ENCODE data around the gene MXRA8.
"Not testable (repeated sequence)": the region's sequence is repeated elsewhere in the genome, so short reads cannot be mapped to it uniquely, and the experiment has no call there.

Gene MXRA8

DNA sequence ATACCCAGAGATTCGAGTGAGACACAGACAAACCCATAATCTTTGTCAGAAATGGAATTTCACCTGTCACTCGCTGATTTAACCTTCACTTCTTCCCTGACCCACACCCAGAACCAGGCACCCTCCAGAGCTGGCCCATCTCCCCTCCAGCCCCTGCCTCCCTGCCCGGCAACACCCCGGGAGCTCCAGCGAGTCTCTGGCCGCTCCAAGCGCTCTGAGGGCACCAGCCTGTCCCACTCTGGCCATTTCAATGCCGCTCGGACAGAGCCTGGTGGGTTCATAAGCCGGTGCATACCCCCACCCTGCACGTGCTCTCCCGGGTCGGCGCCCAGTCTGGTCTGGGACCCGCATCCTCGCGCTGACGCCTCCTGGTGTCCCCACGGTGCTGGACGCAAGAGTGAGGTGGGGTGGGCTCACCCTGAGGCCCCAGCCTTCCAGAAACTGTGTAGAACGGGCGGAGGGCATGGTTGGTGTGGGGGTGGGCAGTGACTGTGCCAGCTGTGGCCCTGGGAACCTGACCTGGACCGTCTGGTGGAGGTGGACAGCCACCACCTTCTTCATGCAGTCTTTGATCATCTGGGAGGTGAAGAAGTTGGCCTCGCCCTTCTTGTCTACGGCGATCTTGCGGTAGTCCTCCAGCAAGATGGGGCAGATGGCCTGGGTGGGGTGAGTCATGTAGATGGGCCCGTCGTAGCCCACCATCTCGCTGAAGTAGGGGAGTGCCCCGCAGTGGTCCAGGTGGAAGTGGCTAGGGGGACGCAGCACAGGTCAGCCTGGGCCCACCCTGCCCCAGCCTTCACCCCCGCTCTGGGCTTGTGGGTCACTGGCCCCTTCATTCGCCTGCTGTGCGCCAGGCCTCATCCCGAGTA lies 39.3 kb downstream of the MXRA8 start:
- no peak for DNase-seq

DNA sequence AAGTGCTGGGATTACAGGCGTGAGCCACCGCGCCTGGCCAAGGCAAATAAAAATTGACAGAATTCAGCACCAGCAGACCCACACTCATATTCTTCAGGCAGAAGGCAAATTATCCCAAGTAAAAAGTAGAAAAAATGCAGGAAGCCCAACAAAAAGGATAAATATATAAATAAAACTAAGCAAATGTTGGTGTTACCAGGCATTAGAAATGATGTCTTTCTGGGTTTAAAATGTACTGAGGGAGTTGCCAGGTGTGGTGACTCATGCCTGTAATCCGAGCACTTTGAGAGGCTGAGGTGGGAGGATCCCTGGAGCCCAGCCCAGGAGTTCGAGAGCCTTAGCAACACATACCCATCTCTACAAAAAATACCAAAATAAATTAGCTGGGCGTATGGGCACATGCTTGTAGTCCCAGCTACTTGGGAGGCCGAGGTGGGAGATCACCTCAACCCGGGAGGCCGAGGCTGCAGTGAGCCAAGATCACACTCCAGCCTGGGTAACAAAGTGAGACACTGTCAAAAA lies 40.2 kb downstream of the MXRA8 start:
- DNase-seq: peak; percentile 97

DNA sequence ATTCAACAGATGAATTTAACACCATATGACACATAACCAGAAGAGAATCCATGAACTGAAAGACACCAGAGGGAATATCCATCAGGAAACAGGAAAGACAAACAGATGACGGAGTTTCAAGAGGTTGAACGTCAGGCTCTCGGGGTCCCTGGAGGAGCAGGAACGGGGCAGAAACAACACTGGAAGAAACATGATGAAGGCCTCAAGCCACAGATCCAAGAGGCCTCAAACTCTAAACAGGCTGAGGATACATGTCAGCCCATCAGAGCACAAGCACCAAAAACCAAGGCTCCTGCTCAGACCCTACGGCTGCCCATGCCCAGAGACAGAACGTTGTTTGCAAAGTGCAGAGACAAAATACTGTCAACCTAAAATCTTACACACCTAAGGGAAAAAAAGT lies 40.9 kb downstream of the MXRA8 start:
- DNase-seq: no peak

DNA sequence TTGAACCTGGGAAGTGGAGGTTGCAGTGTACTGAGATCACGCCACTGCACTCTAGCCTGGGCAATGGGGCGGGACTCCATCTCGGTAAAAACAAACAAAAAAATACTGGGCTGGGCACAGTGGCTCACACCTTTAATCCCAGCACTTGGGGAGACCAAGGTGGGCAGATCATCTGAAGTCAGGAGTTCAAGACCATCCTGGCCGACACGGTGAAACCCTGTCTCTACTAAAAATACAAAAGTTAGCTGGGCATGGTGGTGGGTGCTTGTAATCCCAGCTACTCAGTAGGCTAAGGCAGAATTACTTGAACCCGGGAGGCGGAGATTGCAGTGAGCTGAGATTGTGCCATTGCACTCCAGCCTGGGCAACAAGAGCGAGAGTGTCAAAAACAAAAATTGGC lies 42.2 kb downstream of the MXRA8 start:
- DNase-seq: not testable (repeated sequence)

DNA sequence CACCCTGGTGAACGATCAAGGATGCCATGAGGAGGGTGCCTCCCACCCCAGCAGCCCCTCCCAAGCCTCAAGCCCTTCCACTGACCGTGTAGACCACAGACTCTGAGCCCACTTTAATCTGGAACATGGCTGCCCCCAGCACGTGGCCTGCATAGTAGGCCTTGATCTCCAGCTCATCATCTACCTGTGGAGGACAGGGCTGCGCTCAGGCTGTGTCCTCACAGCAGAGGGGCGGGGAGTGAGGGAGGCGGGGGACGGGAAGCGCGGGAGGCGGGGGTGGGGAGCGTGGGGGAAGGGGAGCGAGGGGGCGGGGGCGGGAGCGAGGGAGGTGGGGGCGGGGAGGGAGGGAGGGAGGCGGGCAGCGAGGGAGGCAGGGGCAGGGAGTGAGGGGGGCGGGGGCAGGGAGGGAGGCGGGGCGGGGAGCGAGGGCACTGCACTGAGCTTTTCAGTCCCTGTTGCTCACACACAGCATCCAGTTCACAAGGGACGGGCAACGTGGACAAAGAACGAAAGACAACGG lies 42.9 kb downstream of the MXRA8 start:
- DNase-seq: no peak

DNA sequence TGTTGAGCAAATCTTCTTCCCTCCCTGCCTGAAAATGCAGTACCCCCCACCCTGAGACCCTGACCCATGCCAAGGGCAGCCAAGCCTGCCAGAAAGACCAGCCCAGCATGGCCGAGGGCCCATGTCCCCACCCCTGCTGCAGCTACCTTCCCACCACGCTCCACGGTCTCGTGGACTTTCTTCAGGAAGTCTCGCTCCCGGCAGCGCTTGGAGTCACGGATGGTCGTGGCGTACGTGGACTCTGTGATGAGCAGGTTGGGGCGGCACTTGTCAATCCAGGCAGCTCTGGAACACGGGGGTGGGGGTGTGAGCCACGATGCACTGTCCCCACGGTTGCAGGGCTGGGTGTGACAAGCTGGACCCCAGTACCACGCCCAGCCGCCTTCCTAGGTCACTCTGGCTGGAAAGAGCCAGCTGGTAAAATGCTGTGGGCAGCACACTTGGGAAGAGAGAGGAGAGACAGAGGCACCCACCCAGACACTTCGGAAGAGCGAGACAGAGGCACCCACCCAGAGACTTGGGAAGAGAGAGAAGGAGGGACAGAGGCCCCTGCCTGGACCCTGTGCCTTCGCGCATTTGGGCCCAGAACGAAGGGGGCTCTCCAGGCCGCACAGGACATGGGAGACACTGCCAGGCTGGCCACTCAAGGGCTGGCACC lies 43.5 kb downstream of the MXRA8 start:
- DNase-seq: no peak

DNA sequence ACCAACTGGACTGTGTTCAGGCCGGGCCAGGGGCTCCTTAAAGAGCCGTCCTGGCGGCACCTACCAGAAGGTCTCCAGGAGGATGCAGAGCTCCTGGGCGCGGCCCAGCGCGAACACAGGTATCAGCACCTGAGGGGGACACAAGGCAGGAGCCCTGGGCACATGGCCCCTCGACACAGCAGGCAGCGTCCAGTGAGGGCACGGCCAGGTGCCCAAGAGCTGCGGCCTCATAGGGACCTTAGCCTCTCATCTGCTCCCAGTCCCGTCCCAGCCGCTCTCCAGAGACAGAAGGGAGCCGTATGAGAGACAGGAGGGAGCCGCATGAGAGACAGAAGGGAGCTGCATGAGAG lies 44.1 kb downstream of the MXRA8 start:
- no peak for DNase-seq

DNA sequence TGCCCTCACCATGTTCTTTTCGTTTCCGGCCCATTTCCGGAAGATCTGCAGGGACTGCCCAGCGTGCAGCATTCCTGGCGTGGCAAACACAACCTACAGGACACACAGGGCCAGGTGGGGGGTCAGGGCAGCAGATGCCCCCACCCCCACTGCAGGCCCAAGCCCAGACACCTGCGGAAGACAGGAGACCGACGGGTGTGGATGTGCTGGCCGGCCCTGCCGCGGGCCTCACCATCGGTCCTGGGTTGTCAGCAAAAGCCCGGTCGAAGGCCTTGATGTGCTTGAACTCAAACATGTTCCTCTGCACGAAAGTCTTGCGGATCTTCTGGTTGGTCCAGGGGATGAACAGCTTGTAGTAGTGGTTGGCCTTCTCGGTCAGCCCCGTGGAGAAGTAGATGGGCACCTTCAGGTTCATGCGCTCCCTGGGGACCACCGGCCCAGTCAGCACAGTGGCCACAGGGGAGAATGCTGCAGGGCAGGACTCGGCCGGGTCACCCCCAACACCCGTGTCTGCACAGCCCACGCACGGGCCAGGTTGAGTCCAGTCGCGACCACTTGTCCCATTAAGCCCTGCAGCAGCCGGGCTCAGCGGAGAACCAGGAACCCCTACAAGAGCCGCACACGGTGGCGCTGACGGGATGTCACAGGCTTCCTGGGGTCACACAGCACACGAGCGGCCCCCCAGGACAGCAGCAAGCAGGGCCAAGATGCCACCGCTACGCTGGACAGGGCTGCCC lies 44.7 kb downstream of the MXRA8 start:
- DNase-seq: no peak

DNA sequence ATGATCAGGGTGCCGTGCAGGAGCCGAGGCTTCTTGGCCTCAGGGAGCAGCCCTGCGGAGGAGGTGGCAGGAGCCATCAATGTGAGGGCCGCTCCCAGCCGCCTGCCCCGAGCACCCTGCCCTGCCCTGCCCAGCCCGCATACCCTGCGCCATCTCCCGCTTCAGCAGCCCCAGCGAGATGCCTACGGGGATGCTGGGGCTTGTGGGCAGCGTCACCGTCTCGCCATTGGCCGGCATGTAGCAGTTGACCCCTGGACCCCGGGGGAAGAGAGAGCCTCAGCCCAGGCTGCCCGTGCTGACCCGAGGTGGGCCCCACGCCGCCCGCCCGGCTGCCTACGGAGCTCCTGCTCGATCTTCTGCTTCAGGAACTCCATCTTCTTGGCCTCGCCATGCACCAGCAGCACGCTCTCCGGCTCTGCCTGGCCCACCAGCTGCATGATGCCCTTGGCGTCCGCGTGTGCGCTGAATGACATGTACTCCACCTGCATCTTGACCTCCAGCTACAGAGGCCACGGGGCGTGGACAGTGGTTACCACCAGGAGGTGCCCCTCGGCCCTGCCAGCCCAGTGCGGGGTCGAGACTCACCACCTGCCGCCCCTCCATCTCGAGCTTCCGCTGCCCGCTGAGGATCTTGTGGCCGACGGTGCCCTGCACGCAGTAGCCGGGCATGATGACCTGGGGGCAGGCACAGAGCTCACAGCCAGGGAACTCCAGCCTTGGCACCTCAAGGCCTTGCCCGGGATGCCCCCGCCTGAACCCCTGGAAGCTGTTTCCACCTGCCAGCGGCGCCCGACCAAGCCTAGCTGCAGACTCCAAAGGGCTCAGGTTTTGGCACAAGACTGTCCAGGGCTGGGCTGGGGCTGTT lies 45.7 kb downstream of the MXRA8 start:
- no peak for DNase-seq

DNA sequence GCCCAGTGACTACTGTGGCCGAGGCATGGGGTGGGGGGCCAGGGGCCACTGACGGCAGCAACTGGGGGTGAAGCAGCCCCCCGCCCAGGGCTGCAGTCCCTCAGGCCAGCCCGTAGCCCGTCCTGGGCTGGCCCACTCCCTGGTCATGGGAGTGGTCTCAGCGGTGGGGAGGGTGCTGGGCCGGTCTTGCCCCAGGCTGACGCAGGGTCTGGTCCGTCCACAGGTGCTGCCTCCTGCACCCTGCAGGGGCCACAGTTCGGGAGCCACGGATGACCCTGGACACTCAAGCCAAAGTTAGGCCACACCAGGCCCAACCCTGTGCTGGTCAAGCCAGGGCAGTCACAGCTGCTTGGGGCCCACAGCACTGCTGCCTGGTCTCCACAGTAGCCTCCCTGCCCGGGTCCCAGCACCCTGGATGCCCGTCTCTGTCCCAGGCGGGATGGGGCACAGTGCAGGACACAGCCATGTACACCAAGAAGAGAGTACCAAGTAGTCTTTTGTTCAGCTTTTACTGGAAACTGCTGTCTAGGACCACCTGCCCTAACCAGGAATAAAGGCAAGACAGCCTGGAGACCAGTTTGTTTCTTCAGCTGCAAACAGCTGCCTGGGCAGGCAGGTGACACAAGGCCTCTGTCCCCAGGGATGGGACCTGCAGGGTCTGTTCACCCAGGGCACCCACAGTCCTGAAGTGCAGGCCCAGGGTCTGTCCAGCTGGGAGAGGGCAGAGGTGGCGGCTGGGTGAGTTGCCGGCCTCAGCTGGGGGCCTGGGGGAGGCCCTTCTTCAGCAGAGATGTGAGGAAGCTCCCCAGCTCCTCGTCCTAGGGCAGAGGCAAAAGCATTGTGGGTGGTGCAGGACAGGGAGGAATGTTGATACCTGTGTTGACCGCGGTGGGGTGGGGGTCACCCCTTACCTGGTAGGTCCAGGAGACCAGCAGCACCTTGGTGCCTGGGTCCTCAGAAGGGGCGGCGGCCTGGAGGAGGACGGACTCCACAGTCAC lies 46.9 kb downstream of the MXRA8 start:
- DNase-seq: peak; percentile 45

DNA sequence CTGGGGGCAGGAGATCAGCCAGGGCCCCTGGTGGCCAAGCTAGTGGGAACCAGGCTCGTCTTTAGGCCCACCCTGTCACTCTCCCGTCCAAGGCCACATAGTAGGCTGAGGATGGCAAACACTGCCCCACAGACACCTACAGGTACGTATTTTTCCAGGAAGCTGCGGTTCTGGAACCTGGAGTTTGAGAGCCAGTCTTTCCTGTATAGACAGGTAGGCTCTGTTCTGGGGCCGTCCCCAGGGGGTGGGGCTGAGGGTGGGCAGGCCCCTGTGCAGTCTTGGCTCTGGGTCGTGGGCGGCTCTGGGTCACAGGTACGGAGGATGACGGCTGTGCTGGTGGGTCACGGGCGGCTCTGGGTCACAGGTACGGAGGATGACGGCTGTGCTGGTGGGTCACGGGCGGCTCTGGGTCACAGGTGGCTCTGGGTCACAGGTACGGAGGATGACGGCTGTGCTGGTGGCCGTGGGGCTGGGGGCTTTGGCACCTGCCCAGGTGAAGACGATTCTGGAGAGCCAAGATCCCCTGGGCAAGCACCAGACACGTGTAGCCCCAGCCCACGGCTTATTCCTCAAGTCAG lies 47.8 kb downstream of the MXRA8 start:
- peak; percentile 36 for DNase-seq

DNA sequence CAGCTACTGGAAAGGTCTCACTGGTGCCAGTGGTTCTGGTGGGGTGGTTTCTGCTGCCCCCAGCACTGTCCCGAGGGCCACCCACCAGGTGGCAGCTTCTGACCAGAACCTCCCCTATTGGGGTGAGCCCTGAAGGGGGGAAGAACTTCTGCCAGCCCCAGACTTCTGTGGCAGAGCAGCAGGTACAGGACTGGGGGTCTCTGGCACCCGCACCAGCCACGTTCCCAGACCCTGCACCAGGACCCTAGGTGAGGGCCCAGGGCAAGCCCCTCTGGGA lies 48.3 kb downstream of the MXRA8 start:
- peak; percentile 47 for DNase-seq

DNA sequence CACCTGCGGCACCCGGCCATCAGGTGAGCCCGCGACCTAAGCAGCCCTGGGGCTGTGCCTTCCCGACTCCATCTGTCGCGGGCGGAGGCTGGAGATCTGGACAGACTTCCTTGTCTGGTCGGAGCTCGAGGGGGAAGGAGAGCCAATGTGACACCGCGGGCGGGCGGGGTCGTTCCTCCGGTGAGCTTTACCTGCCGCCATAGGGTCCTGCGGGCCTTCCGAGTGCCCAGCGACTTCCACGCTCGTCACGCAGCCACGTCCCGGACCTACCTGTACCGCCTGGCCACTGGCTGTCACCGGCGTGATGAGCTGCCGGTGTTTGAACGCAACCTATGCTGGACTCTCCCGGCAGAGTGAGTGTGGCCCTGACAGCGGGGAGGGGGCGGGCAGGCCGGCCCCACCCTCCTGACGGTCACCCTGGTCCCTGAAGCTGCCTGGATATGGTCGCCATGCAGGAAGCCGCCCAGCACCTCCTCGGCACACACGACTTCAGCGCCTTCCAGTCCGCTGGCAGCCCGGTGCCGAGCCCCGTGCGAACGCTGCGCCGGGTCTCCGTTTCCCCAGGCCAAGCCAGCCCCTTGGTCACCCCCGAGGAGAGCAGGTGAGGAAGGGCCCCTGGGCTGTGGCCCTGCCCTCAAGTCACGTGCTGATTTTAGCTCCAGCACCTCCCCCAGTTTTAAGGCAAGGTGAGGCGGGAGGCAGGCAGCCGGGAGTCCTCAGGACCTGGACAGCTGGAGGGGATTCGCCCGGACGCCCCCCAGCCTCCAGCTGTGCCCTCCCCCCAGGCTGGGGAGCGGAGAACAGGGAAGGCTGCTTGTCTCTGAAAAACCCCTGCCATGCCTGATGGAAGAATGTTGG lies 48.9 kb downstream of the MXRA8 start:
- peak; percentile 86 for DNase-seq

DNA sequence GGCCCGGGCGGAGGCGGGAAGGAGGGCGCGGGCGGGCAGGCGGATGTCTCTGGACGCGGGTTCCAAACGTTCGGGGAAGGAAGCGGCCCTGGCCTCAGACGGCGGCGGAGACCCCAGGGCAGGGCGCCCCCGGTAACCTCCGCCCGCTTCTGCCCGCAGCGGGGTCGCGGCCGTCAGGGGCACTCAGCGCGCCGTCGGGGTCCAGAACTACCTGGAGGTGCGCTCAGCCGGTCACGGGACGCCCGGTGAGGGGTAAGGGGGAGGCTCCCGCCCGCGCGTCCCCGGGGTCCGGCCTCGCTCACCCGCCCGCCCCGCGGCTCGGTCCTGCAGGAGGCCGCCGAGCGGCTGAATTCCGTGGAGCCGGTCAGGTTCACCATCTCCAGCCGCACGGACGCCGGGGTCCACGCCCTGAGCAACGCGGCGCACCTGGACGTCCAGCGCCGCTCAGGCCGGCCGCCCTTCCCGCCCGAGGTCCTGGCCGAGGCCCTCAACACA lies 49.6 kb downstream of the MXRA8 start:
- no peak for DNase-seq

DNA sequence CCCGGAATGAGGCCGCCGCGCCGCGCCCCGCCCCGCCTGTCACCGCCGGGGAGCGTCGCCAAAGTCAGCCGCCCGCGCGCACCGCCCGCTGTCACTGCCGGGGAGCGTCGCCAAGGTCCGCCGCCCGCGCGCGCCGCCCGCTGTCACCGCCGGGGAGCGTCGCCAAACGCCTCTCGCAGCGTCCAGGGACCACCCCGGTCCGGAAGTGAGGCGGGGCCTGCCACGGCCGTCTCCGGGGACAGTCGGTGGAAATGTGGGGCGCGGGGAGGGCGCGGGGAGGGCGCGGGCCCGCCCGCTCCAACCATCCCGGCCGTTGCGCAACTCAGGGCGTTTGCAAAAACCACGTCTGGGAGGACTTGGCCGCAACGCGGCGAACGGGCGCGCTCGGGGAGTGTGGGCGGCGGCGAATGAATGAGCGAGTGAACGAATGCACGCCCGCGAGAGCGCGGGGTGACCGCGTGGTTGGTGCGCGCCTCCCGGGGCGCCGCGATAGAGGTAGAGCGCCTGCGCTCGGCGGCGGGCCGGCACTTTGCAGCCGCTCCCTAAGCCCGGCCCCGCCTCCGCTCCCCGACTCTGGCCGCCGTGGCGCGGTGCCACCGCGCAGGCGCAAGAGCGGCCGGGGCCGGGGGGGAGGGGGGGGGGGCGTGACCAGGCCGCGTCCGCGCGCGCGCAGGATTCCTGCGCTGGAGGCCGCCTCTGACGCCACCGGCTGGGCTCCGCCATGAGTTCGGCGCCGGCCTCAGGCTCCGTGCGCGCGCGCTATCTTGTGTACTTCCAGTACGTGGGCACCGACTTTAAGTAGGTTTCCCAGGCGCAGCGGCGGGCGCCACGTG lies 50.2 kb downstream of the MXRA8 start, which contains the start of the genes ACAP3 and PUSL1:
ACAP3 (minus strand) TSS at position 8 of the 833 bp plus-strand sequence. CDS start 115 bp downstream, outside the sequence.
PUSL1 (plus strand) TSS at position 675 of the 833 bp plus-strand sequence; CDS start at position 722, 47 bp downstream.
- peak; percentile 100 for DNase-seq

DNA sequence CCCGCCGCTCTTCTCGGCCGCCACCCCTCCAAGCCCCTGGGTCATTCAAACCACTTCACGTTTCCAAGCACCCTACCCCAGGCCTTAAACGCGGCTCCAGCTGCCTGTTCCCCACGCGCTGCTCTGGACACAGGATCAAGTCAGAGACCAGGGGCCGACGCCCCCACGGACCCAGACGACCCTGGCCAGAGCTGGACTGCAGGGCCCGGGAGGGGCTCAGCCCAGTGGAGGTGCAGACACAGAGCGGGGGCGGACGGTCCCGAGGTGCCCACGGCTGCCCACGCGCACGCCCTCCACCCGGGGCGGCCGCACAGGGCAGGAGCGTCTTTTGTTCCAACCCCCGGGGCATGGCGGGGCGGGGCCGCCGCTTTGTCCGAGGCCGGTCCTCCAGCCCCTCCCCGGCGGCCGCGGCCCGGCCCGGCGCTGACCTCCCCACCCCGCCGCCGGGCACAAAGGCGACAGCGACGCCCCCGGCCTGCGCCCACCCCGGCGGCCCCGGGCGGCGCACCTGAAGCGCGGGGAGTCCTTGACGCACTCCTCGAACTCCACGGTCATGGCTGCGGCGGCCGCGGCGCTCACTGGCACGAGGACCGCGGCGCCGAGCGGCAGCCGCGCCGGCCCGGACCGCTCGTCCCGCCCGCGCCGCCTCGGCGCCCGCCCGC lies 51.0 kb downstream of the MXRA8 start:
- DNase-seq: peak; percentile 82

DNA sequence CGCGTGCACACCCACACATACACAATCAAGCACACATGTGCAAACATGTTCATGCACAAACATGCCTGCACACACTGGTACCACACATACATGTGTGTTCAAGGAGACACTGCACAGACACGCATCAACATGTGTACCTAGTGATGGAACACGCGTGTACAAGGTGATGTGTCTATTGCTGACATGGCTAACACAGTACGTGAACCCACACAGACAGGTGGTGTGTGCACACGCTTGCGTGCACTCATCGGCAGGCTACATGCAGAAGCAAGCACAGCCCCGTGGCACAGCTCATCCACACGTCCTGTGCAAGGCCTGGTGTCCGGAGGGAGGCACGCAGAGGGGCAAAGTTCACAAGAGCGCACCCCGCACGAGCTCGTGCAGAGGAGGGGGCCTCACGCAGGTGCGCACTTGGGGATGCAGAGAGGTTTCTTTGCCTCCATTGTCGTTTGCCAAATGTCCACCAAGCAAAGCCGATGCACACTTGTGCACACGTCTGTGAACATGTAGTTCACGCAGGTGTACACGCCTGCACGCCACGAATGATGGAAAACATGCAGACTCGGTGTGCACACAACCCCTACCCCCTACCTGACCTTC lies 51.6 kb downstream of the MXRA8 start:
- DNase-seq: peak; percentile 58
